ENCODE data around the gene DYNC2I2.
"Not testable (repeated sequence)": the region's sequence is repeated elsewhere in the genome, so short reads cannot be mapped to it uniquely, and the experiment has no call there.

DYNC2I2 gene

DNA sequence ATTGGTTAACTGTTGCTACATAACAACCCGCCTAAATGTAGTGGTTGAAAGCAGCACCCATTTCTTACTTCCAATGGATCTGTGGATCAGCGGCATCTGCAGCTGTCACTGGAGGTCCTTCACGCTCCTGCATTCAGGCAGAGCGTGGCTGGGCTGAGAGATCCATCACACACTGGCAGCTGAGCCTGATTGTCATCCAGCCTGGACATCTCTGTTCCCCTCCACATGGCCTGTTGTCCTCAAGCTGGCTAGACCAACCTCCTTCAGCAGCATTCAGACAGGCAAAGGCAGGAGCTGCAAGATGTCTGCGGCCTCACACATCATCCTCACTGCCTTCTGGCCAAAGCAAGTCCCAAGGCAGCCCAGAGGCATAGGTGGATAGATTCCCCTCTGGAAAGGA is 36.9 kb downstream of the DYNC2I2 start:
- DNase-seq: no peak

DNA sequence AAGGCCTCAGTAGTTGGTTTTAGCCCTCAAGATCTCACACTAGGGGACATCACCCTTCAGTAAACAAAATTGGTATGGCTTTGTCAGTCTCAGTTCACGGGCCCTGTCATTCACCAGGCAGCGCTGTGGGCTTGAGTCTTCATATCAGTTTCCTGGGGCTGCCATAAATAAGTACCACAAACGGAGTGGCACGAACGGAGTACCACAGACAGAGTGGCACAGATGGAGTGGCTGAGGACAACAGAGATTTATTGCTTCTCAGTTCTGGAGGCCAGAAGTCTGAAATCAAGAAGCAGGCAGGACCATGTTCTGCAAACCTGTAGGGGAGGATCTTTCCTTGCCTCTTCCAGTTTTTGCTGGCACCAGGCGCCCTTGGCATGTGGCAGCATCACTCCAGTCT is 37.5 kb downstream of the DYNC2I2 start:
- DNase-seq: no peak

GRCh38 chr9:128617943-128618342 is 38.7 kb downstream of the DYNC2I2 start:
- DNase-seq: no peak

DNA sequence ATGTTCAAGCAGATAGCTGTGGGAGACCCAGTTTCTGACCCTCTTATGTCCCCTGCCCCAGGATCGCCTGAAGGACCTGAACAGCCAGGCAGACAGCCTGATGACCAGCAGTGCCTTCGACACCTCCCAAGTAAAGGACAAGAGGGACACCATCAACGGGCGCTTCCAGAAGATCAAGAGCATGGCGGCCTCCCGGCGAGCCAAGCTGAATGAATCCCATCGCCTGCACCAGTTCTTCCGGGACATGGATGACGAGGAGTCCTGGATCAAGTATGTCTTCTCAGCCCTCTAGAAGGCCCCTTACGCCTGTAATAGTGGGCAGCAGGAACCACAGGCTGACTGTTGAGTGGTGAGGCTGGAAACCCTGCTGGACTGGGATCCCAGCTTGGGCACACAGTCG is 41.1 kb downstream of the DYNC2I2 start:
- DNase-seq: no peak

GRCh38 chr9:128614728-128615127 is 41.9 kb downstream of the DYNC2I2 start:
- DNase-seq: no peak

- DNase-seq: no peak
Measured at GRCh38 chr9:128611600-128612394, 44.9 kb downstream of the DYNC2I2 start.

GRCh38 chr9:128610897-128611296 is 45.8 kb downstream of the DYNC2I2 start:
- no peak for DNase-seq

DNA sequence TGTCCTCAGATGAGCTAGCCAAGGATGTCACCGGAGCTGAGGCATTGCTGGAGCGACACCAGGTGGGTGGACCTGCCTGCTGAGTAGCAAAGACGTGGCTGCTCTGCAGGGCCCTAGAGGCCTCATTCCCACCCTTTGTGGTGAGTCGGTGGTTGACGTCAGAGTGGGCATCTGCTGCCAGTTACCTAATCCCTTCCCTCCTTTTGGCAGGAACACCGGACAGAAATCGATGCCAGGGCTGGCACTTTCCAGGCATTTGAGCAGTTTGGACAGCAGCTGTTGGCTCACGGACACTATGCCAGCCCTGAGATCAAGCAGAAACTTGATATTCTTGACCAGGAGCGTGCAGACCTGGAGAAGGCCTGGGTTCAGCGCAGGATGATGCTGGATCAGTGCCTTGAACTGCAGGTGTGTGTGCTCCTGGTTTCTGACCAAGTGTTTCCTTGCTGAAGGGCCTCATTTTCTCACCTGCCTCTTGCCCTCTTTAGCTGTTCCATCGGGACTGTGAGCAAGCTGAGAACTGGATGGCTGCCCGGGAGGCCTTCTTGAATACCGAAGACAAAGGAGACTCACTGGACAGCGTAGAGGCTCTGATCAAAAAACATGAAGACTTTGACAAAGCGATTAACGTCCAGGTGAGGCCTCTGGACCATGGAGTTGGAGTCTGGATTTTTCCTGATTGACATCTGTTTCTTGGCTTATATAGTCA is 48.9 kb downstream of the DYNC2I2 start:
- DNase-seq: peak in 53 of 56 donors; percentile 11 to 91 (median 61)

GRCh38 chr9:128603697-128604096 is 53.0 kb downstream of the DYNC2I2 start:
- DNase-seq: no peak

DNA sequence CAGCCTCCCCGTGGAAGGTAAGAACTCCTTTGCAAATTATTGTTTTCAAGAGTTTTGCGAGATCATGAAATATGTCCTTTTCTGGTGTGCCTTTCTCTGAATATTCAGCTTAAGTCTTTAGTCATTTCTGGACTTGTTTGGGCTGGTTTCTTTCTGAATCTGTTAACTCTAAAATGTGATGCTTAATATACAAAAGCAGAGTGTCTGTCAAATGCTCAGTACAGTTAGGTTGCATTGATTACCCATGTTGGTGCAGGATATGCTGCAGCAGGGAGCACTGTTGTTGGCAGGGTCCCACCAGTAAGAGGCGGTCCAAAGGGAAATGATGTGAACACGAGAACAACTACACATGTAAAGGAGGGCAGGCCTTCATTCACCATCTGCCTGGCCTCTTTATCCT is 56.5 kb downstream of the DYNC2I2 start:
- no peak for DNase-seq

GRCh38 chr9:128595471-128595870 is 61.2 kb downstream of the DYNC2I2 start:
- DNase-seq: no peak

DNA sequence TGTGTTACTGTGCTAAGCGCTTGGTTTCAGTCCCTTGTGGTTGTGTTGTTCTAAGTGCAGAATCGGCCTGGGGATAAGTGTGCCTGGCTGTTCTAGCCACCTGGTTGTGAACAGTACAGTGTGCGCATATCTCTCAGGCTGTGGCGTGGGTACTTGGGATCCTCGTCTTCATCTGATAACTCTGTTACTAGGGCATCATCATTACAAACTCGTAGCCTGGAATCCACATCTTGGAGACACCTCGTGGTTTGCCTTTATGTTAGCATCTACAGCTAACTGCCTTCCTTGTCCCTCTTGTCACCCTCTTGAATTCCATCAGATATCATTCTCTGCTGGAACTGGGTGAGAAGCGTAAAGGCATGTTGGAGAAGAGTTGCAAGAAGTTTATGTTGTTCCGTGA is 62.8 kb downstream of the DYNC2I2 start:
- DNase-seq: no peak

DNA sequence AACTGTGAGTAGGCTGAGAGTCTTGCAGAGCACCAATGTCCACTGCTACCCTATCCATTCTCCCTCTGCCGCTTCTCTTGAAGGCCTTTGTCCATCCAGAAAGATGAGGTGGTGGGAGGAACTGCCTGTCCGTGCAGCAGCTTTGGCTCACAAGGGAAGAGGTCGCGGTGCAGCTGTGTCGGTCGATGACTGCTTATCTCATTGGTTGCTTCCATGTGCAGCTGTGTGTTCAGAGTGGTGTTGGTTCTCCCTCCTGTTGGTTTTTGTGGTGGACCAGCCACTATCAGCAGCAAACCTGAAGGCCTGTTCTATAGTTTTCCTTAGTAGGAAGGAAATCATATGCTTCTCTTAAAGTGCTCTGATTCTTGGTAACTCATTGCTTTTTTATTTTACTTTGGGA is 63.6 kb downstream of the DYNC2I2 start:
- no peak for DNase-seq

GRCh38 chr9:128588581-128589233 is 67.9 kb downstream of the DYNC2I2 start:
- DNase-seq: peak in 5 of 56 donors; percentile 3 to 16 (median 7)

GRCh38 chr9:128587453-128587852 is 69.2 kb downstream of the DYNC2I2 start:
- no peak for DNase-seq

GRCh38 chr9:128586934-128587333 is 69.7 kb downstream of the DYNC2I2 start:
- not testable (repeated sequence) for DNase-seq

DNA sequence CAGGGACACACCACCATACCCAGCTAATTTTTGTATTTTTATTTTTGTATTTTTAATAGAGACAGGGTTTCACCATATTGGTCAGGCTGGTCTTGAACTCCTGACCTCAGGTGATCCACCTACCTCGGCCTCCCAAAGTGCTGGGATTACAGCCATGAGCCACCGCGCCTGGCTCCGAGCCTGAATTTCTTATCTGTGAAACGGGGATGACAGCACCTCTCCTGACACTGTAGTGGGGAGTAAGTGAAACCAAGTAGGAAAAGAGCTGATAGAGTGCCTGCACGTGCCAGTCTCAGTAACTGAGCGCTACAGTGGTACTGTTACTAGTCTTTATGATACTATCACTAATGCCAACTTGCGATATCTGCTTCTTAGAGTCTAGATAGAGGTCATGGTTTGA is 71.5 kb downstream of the DYNC2I2 start:
- DNase-seq: not testable (repeated sequence)

Data from nucleus accumbens (tissue), 56 donors.